HG02840 (cell line): ENCODE measurements around the gene TMEM250.
"Not testable (repeated sequence)": the region's sequence is repeated elsewhere in the genome, so short reads cannot be mapped to it uniquely, and the experiment has no call there.

Source experiments
- ATAC-seq: cut with Tn5 transposase; IDR thresholded peaks from one replicate; pipeline ENCODE4 v1.9.1; 2021; ENCODE audit warnings: mild to moderate bottlenecking, moderate library complexity, moderate number of reproducible peaks; ENCODE audit not compliant: unreplicated experiment, low FRiP score

The TMEM250 gene, protein sequence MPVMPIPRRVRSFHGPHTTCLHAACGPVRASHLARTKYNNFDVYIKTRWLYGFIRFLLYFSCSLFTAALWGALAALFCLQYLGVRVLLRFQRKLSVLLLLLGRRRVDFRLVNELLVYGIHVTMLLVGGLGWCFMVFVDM

GRCh38 chr9:136118320-136119060, at the start of gene TMEM250:
TSS of gene TMEM250 (minus strand) at chr9:136118875. CDS start at chr9:136116900, 1,975 bp downstream.
- peak; percentile 73 for ATAC-seq

GRCh38 chr9:136163248-136163850, 44.7 kb upstream of the TMEM250 start:
- ATAC-seq, result no peak

GRCh38 chr9:136160995-136161610, 42.4 kb upstream of the TMEM250 start:
- no peak for ATAC-seq

- no peak for ATAC-seq
Measured at GRCh38 chr9:136160381-136160841, 41.7 kb upstream of the TMEM250 start.

GRCh38 chr9:136159851-136160250, 41.2 kb upstream of the TMEM250 start:
- ATAC-seq, result no peak

DNA sequence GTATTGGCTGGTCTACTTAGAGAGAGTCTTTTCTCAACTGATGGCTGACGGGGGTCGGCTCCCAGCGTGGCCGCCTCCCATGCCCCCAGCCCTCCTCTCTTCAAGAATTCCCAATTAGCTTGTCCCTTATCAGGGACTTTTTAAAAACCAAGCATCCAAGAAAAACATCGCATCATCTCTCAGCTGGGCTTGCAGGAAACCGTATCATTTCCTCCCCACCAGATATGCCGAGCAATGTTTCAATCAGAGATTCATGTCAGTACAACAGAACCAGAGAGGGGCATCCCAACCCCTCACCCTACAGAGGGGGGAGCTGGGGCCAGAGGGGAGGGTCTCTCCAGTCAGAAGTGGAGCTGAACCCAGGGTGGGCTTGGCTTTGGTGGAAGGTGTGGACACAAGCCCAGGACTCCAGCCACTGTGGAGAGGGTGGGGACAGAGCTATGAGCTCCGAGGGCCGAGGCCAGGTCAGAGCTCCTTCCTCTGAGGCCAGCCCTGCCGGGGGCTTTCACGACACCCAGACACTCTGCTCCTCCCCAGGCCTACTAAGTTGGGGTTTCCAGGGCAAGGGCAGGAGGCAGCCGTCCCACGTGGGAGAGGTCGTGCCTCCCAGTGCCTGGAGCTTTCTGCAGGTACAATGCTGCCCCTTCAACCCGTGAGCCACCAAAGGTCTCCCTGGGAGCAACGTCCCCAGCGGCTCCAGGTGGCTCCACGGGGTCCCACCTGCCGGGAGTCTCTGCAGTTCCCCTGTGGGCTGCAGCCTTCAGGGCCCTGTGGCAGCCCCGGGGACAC, 39.0 kb upstream of the TMEM250 start:
- ATAC-seq, result no peak

- ATAC-seq, result no peak
Measured at GRCh38 chr9:136156209-136157120, 37.8 kb upstream of the TMEM250 start.

- ATAC-seq, result no peak
Measured at GRCh38 chr9:136155576-136155975, 36.9 kb upstream of the TMEM250 start.

DNA sequence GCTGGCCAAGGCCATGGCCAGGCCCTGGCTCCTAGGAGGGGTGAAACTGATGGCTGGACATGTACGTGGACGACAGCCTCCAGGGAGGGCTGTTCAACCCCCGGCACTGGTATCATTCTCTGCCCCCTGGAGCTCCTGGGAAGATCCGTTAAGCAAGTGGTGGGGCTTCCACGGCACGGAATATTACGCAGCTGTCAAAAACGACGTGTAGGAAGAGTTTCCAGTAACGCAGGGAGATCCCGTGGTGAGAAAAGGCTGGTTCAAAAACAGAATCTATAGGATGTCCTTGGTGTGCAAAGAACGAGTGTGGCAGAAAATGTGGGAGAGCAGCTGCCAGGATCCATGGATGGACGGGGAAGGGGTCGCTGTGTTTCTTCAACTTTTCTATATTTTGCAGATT, 36.3 kb upstream of the TMEM250 start:
- ATAC-seq, result no peak

GRCh38 chr9:136153381-136154065, 34.8 kb upstream of the TMEM250 start:
- ATAC-seq, result no peak

DNA sequence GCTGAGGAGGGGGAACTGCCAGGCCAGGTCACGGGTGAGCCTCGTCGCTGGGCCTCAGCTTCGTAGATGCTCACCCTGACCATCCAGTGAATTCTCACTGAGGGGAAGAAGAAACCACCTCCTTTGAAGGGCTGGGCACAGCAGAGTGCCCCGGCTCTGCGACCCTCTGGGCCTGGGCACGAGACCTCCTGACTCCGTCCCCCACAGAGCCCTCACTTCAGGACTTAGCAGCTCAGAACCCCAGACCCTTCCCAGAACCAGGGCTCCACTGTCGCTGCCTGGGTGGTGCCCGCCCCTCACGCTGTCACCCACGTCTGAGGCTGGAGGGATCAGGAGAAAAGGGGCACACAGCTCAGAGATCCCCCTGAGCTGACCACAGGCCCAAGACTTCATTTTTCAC, 34.3 kb upstream of the TMEM250 start:
- ATAC-seq, result no peak

DNA sequence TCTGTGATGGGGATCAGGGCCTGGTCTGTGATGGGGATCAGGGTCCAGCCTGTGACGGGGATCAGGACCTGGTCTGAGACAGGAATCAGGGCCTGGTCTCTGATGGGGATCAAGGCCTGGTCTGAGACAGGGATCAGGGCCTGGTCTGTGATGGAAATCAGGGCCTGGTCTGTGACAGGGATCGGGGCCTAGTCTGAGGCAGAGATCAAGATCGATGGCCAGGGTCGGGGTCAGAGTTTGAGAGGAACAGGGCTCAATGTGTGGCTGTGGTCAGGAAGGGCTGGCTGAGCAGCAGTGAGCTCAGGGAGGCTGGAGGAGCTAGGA, 33.8 kb upstream of the TMEM250 start:
- ATAC-seq, result no peak

GRCh38 chr9:136151848-136152542, 33.3 kb upstream of the TMEM250 start:
- no peak for ATAC-seq

DNA sequence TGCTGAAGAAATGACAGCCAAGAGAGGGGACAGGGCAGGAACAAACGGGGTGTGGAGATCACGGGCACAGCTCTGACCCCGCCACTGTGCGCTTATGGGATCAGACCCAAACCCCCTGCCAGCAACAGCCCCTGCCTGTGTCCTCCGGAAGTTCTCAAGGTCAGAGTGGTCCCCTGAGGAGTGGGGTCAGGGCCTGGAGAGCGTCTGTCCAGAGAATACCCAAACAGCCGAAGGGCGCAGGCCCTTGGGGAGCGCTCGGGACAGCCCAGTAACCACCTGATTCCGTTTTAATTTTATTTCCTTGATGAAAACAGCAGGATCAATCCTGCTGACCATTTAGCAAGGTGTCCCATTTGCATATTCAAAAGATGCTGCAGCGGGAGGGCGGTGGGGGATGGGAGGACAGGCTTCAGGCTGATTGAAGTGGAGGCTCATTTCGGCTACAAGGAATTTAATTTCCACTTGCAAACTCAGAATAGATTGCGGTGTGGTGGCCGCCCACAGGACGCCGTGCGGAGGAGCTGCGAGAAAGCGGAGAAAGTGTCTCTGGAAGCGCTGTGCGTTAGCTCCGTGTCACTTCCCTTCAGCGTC, 32.6 kb upstream of the TMEM250 start:
- ATAC-seq, result no peak

DNA sequence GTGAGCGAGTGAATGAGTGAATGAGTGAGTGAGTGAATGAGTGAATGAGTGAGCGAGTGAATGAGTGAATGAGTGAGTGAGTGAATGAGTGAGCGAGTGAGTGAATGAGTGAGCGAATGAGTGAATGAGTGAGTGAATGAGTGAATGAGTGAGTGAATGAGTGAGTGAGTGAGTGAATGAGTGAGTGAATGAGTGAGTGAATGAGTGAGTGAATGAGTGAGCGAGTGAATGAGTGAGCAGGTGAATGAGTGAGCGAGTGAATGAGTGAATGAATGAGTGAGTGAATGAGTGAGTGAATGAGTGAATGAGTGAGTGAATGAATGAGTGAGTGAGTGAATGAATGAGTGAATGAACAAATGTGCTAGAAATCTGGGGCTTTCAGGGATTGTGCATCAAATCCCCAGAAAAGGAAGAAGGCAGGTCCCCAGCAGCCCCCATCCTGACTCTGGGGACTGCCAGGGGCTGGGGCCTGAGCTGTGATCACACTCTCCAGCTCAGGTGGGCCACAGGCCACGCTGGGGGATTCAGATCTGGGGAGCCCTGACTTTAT, 32.1 kb upstream of the TMEM250 start:
- ATAC-seq, result not testable (repeated sequence)

DNA sequence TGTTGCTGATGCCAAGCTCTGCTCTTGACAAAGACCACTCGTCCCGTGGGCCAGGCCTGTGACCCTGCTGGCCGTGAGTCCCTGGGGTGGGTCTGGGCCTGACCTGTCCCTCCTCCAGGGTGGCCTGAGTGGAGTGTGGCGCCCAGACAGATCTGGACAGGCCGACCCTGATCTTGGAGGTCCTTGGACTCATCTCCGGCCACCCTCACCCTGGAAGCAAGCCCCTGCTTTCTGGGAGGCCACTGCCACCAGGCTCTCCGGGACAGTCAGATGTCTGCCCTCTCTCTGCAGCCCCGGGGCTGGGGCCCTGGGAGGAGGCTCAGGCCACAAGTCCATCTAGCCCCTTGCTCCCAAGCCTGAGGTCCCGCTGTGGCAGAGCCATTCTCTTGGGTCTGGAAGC, 31.2 kb upstream of the TMEM250 start:
- ATAC-seq, result no peak

- ATAC-seq, result no peak
Measured at GRCh38 chr9:136149337-136149736, 30.7 kb upstream of the TMEM250 start.

- no peak for ATAC-seq
Measured at GRCh38 chr9:136148766-136149165, 30.1 kb upstream of the TMEM250 start.
